HG03460 (cell line): Measurements from ENCODE around the gene BHMT2.

Experiments
- ATAC-seq: cut with Tn5 transposase; IDR thresholded peaks from one replicate; pipeline ENCODE4 v1.9.1; 2021; ENCODE audit not compliant: unreplicated experiment

The BHMT2 gene

GRCh38 chr5:79119486-79119885 is 49.9 kb downstream of the BHMT2 start:
- no peak for ATAC-seq

GRCh38 chr5:79120221-79120620 is 50.7 kb downstream of the BHMT2 start:
- no peak for ATAC-seq

GRCh38 chr5:79122973-79123372 is 53.4 kb downstream of the BHMT2 start:
- ATAC-seq = no peak

GRCh38 chr5:79124607-79125006 is 55.0 kb downstream of the BHMT2 start:
- ATAC-seq = no peak

- no peak for ATAC-seq
Observed at GRCh38 chr5:79130781-79131180, 61.2 kb downstream of the BHMT2 start.

- no peak for ATAC-seq
Observed at GRCh38 chr5:79133121-79133656, 63.6 kb downstream of the BHMT2 start.

GRCh38 chr5:79133657-79134451 is 64.3 kb downstream of the BHMT2 start:
- ATAC-seq = no peak

- no peak for ATAC-seq
Observed at GRCh38 chr5:79135790-79136553, 66.4 kb downstream of the BHMT2 start.

- ATAC-seq = no peak
Observed at GRCh38 chr5:79136618-79137017, 67.1 kb downstream of the BHMT2 start.
